SU-DHL-6 (cell line): ENCODE results near the gene SYTL1.

Experiments
- H2AFZ ChIP-seq: fragments of 200-600 bp; sonication (generic); 2 replicates; pipeline ENCODE4 v1.6.1; 2014; ENCODE audit warnings: low read depth, mild to moderate bottlenecking, moderate library complexity, mixed read lengths, antibody characterized with exemption, low read length; ENCODE audit not compliant: severe bottlenecking
- H3F3A ChIP-seq: fragments of 200-600 bp; shearing (Covaris generic); 2 replicates; pipeline ENCODE4 v1.6.0; 2016; ENCODE audit warnings: antibody characterized with exemption, mild to moderate bottlenecking; ENCODE audit not compliant: insufficient read depth
- H3K27ac ChIP-seq: fragments of 200-600 bp; sonication (generic); 2 replicates; pipeline ENCODE4 v1.5.1; 2016; ENCODE audit warnings: low read depth, mild to moderate bottlenecking, low read length, moderate library complexity, mixed read lengths
- H3K27me3 ChIP-seq: fragments of 200-600 bp; sonication (generic), shearing (Covaris generic); 2 replicates; pipeline ENCODE4 v1.6.0; 2014; ENCODE audit warnings: mild to moderate bottlenecking, low read length
- H3K36me3 ChIP-seq: fragments of 200-600 bp; sonication (generic); 2 replicates; pipeline ENCODE4 v1.6.1; 2014; ENCODE audit warnings: mild to moderate bottlenecking, low read length, mixed read lengths
- H3K4me2 ChIP-seq: fragments of 300-600, 200-600 bp; shearing (Covaris generic), sonication (generic); 2 replicates; pipeline ENCODE4 v1.6.0; 2014; ENCODE audit warnings: low read length, low read depth, mild to moderate bottlenecking; ENCODE audit not compliant: poor library complexity, severe bottlenecking
- H3K4me3 ChIP-seq: fragments of 200-600 bp; sonication (generic); 2 replicates; pipeline ENCODE4 v1.5.1; 2014; ENCODE audit warnings: antibody characterized with exemption, low read length, mild to moderate bottlenecking, mixed read lengths; ENCODE audit not compliant: insufficient read depth, poor library complexity, severe bottlenecking
- H3K79me2 ChIP-seq: fragments of 200-600 bp; sonication (generic); 2 replicates; pipeline ENCODE4 v1.6.1; 2014; ENCODE audit warnings: mild to moderate bottlenecking, low read length, moderate library complexity; ENCODE audit not compliant: insufficient read depth
- H3K9ac ChIP-seq: fragments of 200-600 bp; sonication (generic); 2 replicates; pipeline ENCODE4 v1.7.0; 2014; ENCODE audit warnings: mild to moderate bottlenecking, low read length
- H3K9me2 ChIP-seq: fragments of 200-600 bp; sonication (generic); replicated peaks from 2 replicates; pipeline ENCODE4 v1.6.1; 2014; ENCODE audit warnings: low read length; ENCODE audit not compliant: insufficient read depth
- H3K9me3 ChIP-seq: fragments of 200-600 bp; sonication (generic); 2 replicates; pipeline ENCODE4 v1.6.1; 2014; ENCODE audit warnings: low read length, mixed read lengths; ENCODE audit not compliant: insufficient read depth
- H4K20me1 ChIP-seq: fragments of 200-600 bp; sonication (generic); 2 replicates; pipeline ENCODE4 v1.6.1; 2014; ENCODE audit warnings: low read depth, mild to moderate bottlenecking, antibody characterized with exemption, low read length, moderate library complexity, mixed read lengths
- EZH2phosphoT487 ChIP-seq: fragments of 200-600 bp; sonication (generic), shearing (Covaris generic); conservative IDR thresholded peaks from 2 replicates; pipeline ENCODE4 v1.6.1; 2018; ENCODE audit warnings: mild to moderate bottlenecking, antibody characterized with exemption, low read length, moderate library complexity, mixed read lengths
- TF ChIP-seq, protein P1 (sequence below): fragments of 200-600 bp; sonication (generic); IDR thresholded peaks from one replicate; pipeline ENCODE4 v1.5.1; 2017; ENCODE audit warnings: antibody characterized with exemption, mild to moderate bottlenecking, low read length, moderate library complexity; ENCODE audit not compliant: insufficient read depth, poor library complexity, severe bottlenecking

The SYTL1 gene

DNA sequence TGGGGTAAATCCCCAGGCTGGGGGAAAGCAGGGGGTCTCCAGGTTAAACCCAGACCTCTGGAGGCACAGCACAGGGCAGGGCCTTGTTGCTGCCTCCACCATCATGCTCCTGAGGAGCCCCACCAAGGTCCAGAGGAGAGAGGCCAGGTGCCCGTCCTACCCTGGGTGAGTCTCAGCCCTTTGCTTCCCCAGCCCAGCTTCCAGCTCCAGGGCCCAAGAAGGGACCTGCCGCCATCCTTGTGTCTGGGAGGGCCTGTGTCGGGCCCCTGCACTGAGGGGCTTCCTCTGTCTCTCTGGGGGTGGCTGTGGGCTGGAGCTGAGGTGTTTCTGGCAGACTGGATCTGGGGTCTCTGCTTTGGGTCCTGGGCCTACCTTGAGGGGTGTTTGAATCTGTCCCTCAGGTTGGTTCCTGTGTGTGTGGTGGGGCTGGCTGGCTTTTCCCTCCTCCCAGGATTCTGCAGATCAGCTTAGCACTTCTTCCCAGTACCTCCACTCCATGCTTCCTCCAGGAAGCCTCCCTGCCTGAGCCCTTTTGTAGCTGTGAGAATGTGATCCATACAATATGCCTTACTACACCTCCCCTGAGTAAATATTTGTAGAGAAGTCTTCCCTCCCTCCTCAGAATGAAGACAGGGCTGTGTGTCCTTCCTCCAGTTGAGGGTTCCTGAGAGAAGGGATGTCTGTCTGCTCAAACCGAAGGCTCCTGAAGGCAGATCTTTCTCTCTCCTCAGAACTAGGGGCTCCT, 56.8 kb downstream of the SYTL1 start:
- Histone ChIP-seq H3K36me3 (no peaks in the 10 kb centered on the region), H3K27me3 (no peaks in the 10 kb centered on the region), H3K4me2 (no peak overlapping the region), H4K20me1 (no peaks in the 10 kb centered on the region), H3K4me3 (no peak overlapping the region), H3K79me2 (no peaks in the 10 kb centered on the region), H3K9me3 (no peaks in the 10 kb centered on the region), H3K27ac (no peak overlapping the region), H2AFZ (no peak overlapping the region), H3K9me2 (no peaks in the 10 kb centered on the region), H3F3A (peaks cover 5% of the 10 kb centered on the region; the same call in 1 of the 2 replicates), H3K9ac (no peak overlapping the region)
- TF ChIP-seq, protein P1, sequence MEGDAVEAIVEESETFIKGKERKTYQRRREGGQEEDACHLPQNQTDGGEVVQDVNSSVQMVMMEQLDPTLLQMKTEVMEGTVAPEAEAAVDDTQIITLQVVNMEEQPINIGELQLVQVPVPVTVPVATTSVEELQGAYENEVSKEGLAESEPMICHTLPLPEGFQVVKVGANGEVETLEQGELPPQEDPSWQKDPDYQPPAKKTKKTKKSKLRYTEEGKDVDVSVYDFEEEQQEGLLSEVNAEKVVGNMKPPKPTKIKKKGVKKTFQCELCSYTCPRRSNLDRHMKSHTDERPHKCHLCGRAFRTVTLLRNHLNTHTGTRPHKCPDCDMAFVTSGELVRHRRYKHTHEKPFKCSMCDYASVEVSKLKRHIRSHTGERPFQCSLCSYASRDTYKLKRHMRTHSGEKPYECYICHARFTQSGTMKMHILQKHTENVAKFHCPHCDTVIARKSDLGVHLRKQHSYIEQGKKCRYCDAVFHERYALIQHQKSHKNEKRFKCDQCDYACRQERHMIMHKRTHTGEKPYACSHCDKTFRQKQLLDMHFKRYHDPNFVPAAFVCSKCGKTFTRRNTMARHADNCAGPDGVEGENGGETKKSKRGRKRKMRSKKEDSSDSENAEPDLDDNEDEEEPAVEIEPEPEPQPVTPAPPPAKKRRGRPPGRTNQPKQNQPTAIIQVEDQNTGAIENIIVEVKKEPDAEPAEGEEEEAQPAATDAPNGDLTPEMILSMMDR = no peak
- no peak for TF ChIP-seq EZH2phosphoT487

DNA sequence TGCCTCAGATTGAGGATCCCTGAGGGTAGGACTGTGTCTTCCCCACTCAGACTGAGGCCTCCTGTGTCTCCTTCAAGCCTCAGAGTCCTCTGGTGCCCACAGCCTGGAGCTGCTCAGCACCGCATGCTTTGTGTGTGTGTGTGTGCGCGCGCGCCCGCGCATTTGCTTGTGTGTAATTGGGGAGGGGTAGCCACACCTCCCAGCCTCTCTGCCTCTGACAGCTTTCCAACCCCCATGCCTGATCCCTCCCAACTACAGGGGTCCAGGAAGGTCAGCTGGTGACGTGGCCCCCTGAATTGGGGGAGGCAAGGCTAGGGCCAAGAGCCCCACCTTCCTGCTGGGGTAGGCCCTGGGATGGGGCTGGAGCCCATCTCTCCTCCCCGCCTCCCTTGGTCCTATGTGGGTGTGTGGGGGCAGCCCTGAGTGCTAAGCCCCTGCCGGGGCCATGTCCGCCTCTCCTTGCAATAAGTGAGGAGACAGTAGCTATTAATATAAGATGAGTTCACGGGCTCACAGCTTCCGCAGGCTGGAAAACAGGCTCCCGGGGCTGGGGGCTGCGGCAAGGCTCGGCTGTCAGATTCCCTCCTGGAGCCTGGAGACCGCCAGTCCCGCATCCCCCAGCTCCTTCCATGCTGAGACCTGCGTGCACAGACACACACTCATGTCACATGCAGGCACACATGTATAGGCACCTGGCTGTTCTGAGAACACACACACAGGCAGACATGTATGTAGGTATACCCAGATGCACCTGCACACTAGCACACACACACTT, 57.6 kb downstream of the SYTL1 start:
- no peaks in the 10 kb centered on the region for H3K27me3 ChIP-seq
- H3K79me2 ChIP-seq = no peaks in the 10 kb centered on the region
- no peak overlapping the region for H3K27ac ChIP-seq
- TF ChIP-seq EZH2phosphoT487 = no peak
- TF ChIP-seq, protein P1 = no peak
- no peaks in the 10 kb centered on the region for H4K20me1 ChIP-seq
- H3K4me2 ChIP-seq = no peak overlapping the region
- H3F3A ChIP-seq = peaks cover 5% of the 10 kb centered on the region; the same call in 1 of the 2 replicates
- H3K9me2 ChIP-seq = no peaks in the 10 kb centered on the region
- no peaks in the 10 kb centered on the region for H3K36me3 ChIP-seq
- no peak overlapping the region for H3K4me3 ChIP-seq
- H3K9ac ChIP-seq = no peak overlapping the region
- H3K9me3 ChIP-seq = no peaks in the 10 kb centered on the region
- H2AFZ ChIP-seq = no peak overlapping the region

DNA sequence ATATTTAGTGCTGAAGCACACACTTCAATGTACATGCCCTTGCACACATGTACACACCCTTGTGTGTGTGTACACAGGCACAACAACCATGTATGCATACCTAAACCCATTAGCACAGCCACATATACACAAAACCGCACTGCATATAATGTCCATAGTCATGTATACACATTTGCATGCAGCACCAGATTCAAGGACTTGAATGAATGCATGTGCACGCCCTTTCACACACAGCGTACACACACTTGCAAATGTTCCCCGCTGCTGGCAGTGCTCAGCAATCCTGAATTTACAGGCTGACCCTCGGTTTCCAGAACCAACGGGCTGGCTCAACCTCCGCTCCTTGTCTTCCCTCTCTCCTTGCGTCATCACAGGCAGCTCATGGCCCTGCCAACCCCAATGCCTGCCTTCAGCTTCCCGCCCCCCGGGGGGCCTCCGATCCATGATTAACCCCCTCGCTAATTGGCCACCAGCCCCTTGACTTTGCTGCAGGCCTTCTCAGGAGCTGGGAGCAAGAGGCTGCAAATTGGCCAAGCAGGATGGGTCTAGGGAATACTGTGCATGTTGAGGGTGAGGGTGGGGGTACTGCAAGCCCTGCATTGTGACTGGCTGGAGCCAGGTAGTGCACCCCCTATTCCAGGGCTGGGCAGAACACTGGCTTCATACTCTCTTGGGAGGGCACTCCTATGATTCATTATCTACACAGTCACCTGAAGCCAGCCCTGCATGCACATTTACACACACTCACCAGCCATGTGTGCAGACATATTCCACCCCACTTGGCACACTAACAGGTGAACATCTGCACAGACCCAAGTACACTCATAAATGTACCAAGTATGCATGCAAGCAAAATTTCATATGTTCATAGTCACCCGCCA, 58.5 kb downstream of the SYTL1 start:
- Histone ChIP-seq H3K9me3 (no peaks in the 10 kb centered on the region), H3K9ac (no peak overlapping the region), H3K36me3 (no peaks in the 10 kb centered on the region), H4K20me1 (no peaks in the 10 kb centered on the region), H3F3A (peaks cover 5% of the 10 kb centered on the region; the same call in 1 of the 2 replicates), H3K79me2 (no peaks in the 10 kb centered on the region), H2AFZ (no peak overlapping the region), H3K9me2 (no peaks in the 10 kb centered on the region), H3K4me2 (no peak overlapping the region), H3K27ac (no peak overlapping the region), H3K27me3 (no peaks in the 10 kb centered on the region), H3K4me3 (no peak overlapping the region)
- TF ChIP-seq EZH2phosphoT487 = no peak
- TF ChIP-seq, protein P1 = no peak
